ENCODE results near the gene ARID1B.
A peak's percentile ranks its signal among the peaks of the same experiment; 100 is the strongest.

Gene ARID1B

GRCh38 chr6:157224178-157224950 lies 447.2 kb downstream of the ARID1B start:
- TF ChIP-seq CTCF (conservative IDR thresholded peaks at IDR 0.05; ENCODE audit: low read depth, low read length), result no peak
- no peak for DNase-seq (ENCODE audit: low read depth)
- no peak overlapping the region for H3K4me3 ChIP-seq (ENCODE audit: low read depth, low read length)

GRCh38 chr6:157224951-157225574 lies 447.9 kb downstream of the ARID1B start:
- no peak for DNase-seq (ENCODE audit: low read depth)
- no peak for TF ChIP-seq CTCF (conservative IDR thresholded peaks at IDR 0.05; ENCODE audit: low read depth, low read length)
- H3K4me3 ChIP-seq (ENCODE audit: low read depth, low read length), result no peak overlapping the region

- no peak for TF ChIP-seq CTCF (conservative IDR thresholded peaks at IDR 0.05; ENCODE audit: low read depth, low read length)
- DNase-seq (ENCODE audit: low read depth), result no peak
- no peak overlapping the region for H3K4me3 ChIP-seq (ENCODE audit: low read depth, low read length)
Observed at GRCh38 chr6:157225575-157225995, 448.4 kb downstream of the ARID1B start.

GRCh38 chr6:157226026-157226625 lies 448.9 kb downstream of the ARID1B start:
- no peak overlapping the region for H3K4me3 ChIP-seq (ENCODE audit: low read depth, low read length)
- DNase-seq (ENCODE audit: low read depth), result peak; percentile 64
- no peak for TF ChIP-seq CTCF (conservative IDR thresholded peaks at IDR 0.05; ENCODE audit: low read depth, low read length)

GRCh38 chr6:157226761-157227160 lies 449.6 kb downstream of the ARID1B start:
- TF ChIP-seq CTCF (conservative IDR thresholded peaks at IDR 0.05; ENCODE audit: low read depth, low read length), result no peak
- DNase-seq (ENCODE audit: low read depth), result peak; percentile 41

GRCh38 chr6:157227202-157228166 lies 450.3 kb downstream of the ARID1B start:
- peak; percentile 33 for DNase-seq (ENCODE audit: low read depth)
- peak; percentile 50 for TF ChIP-seq CTCF (conservative IDR thresholded peaks at IDR 0.05; ENCODE audit: low read depth, low read length)
- H3K4me3 ChIP-seq (ENCODE audit: low read depth, low read length), result no peak overlapping the region

More at GRCh38 chr6:157226761-157227160, 449.6 kb downstream of the ARID1B start:
- no peak overlapping the region for H3K4me3 ChIP-seq (ENCODE audit: low read depth, low read length)

All from choroid plexus epithelial cell (primary cell).